HG03175 (cell line): ENCODE measurements around the gene TPP1.

Experiments
- ATAC-seq: cut with Tn5 transposase; IDR thresholded peaks from one replicate; pipeline ENCODE4 v1.9.1; 2021; ENCODE audit warnings: mild to moderate bottlenecking, moderate library complexity; ENCODE audit not compliant: unreplicated experiment

The TPP1 gene

DNA sequence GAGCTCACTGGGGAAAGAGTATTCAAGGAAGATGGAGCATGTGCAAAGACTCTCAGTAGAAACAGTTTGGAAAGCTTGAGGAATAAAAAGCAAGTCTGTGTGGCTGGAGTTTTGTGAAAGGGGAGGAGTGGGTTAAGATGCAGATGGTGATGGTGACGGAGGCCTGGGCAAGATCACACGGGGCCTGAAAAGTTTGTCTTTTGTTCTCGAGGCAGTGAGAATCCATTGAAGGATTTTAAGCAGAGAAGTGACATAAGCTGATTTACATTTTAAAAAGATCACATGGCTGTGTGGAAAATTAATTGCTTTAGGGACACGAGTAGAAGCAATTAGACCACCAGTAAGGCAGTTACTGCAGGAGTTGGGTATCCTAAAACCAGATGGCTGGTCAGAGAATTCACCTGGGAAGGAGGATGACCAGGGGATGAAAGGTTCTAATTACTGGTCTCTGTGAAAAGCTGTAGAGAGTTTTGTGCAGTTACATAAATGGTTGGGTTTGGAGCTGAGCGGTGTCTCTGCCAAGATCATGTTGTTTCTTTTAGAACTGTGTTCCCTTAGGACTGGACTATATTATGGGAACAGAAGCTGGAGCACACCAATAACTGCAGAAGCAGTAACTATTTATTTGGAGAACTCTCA is 22.9 kb downstream of the TPP1 start:
- no peak for ATAC-seq

DNA sequence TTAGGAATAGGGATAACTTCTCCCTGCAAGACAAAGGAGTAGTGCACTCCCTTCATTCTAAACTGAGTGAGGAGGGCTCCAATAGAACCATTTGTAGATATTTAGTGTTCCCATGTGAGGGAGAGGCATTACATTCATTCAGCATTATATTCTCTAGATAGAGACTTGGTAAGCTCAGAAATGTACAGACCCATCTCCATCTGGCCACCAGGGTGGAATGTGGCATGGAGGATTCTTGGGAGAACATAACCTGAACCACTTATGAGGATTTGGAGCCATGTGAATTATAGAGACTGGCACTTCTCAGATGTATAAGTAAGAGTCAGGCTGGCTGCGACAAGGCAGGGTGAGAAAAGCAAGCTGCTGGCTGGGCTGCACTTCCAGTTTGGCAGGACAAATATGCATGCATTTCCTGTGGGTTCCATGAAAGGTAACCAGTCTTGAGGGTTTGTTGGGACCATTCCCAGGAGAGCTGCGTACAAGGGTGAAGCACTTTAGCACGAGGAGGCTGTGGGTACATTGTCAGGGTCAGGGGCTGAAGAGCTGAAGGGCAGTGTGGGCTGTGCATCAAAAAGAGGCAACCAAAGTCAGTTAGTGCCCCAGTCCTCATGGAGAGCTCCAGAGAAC is 25.0 kb downstream of the TPP1 start:
- ATAC-seq: no peak

- no peak for ATAC-seq
These were observed 31.2 kb downstream of the TPP1 start for GRCh38 chr11:6588018-6588417.

GRCh38 chr11:6587360-6587953 is 31.8 kb downstream of the TPP1 start:
- ATAC-seq: no peak

- no peak for ATAC-seq
These were observed 32.5 kb downstream of the TPP1 start for GRCh38 chr11:6586434-6587359.

DNA sequence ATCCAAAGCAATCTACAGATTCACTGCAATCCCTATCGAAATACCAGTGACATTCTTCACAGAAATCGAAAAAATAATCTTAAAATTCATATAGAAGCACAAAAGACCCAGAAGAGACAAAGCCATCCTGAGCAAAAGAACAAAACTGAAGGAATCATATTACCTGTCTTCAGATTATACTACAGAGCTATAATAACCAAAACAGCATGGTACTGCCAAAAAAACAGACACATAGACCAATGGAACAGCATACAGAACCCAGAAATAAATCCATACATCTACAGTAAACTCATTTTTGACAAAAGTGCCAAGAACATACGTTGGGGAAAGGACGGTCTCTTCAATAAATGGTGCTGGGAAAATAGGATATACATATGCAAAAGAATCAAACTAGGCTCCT is 34.7 kb downstream of the TPP1 start:
- ATAC-seq: no peak

DNA sequence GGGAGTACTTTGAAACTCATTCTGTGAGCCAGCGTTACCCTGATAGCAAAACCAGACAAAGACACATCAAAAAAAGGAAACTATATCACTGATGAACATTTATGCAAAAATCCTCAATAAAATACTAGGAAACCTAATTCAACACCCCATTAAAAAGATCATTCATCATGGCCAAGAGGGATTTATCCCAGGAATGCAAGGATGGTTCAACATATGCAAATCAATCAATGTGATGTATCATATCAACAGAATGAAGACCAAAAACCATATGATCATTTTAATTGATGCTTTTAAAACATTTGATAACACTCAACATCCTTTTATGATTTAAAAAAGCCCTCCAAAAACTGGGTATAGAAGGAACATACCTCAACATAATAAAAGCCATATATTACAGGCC is 35.6 kb downstream of the TPP1 start:
- no peak for ATAC-seq

DNA sequence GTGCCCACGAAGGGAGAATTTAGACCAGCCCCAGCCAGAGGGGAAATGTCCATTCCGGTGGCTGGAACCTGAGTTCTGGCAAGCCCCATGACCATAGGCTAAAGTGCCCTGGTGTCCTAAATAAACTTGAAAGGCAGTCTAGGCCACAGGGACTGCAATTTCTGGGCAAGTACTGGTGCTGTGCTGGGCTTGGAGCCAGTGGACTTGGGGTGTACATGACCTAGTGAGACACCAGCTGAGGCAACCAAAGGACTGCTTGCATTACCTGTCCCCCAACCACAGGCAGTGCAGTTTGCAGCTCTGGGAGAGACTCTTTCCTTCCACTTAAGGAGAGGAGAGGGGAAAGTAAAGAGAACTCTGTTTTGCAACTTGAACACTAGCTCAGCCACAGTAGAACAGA is 39.5 kb downstream of the TPP1 start:
- ATAC-seq: no peak

DNA sequence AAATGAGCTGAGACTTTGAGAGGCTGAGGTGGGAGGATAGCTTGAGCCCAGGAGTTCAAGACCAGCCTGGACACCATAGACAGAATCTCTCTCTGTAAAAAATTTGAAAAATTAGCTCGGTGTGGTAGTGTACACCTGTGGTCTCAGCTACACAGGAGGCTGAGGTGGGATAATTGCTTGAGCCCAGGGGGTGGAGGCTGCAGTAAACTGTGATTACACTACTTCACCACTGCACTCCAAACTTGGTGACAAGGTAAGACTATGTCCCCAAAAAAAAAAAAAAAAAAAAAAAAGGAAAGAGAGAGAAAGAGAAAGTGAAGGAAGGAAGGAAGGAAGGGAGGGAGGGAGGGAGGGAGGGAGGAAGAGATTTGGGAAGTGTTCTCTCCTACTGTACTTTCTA is 41.1 kb downstream of the TPP1 start:
- ATAC-seq: no peak

DNA sequence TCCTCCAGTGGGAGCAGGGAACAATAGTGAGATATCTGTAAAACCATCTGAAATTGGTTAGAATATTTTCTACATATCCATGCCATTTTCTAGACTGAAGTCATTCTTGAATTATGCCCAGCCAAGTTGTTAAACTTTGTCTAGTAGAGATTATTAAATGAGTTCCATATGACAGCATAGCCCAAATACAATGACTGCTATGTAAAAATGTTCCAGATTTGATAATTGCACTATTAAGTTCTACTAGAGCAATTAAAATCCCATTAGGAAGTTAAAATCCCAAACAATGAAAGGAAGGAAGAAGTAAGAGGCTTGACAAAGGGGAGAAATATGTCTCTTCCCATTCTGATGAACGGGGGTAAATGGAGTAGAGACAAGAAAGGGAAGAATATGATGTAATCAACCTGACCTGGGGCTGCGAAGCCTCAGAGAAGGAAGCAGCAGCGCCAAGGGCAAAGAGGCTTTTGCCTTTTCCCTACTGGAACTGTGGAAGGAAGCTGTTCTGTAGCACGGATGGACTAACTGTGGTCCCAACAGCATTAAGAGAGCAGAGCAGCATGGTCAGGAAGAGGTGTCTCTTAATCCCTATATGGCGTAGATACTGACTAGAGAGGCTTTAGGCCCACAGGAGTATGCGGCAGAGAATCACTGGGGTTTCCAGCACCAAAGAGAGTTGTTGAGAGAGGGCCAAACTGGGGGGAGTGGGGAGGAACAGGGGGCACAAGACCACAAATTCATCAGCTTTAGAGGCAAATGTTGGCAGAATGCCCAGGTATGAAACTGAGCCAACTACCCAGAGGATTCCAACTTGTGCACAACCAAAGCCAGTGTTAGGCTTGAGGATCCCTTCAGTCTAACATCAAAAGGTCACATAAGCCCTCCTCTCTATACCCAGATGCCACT is 42.5 kb downstream of the TPP1 start:
- no peak for ATAC-seq

- no peak for ATAC-seq
These were observed 44.2 kb downstream of the TPP1 start for GRCh38 chr11:6574816-6575715.

DNA sequence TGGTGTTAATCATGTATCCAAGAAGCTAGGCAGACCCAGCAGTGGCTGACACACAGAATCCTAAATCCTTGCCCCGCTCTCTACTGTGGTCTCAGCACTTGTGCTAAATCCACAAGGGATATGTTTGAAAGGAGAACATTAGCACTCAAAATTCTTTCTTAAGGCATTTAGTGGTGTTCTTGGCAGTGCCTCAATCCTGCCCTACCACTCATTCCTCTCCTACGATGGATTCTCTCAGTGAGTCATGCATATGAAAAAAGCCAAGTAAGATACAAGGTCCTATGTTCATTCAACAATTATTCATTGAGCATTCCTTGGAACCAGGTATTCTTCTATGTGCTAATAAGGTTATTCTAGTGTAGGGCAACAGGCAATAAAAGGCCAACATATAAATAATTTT is 47.0 kb downstream of the TPP1 start:
- no peak for ATAC-seq

DNA sequence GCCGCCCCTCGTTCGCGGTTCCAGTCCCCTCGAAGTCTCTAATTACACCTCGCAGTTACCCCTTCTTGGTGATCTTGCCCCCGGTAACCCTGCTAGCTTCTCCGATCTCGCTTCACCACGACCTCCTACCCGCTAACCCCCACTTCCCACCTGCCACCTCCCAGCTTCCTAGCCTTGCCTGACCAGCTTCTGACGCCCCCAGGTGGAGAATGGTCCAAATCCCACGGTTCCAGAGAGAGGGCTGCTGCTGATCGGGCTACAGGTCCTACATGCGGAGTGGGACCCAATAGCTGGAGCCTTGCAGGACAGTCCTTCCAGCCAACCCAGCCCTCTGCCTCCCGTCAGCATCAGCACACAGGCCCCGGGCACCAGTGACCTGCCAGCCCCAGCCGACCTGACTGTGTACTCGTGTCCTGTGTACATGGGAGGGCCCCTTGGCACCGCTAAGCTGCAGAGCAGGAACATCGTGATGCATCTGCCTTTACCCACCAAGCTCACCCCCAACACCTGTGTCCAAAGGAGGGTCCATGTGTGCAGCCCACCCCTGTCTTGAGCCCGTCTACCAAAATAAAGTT is 47.7 kb downstream of the TPP1 start:
- ATAC-seq: no peak

DNA sequence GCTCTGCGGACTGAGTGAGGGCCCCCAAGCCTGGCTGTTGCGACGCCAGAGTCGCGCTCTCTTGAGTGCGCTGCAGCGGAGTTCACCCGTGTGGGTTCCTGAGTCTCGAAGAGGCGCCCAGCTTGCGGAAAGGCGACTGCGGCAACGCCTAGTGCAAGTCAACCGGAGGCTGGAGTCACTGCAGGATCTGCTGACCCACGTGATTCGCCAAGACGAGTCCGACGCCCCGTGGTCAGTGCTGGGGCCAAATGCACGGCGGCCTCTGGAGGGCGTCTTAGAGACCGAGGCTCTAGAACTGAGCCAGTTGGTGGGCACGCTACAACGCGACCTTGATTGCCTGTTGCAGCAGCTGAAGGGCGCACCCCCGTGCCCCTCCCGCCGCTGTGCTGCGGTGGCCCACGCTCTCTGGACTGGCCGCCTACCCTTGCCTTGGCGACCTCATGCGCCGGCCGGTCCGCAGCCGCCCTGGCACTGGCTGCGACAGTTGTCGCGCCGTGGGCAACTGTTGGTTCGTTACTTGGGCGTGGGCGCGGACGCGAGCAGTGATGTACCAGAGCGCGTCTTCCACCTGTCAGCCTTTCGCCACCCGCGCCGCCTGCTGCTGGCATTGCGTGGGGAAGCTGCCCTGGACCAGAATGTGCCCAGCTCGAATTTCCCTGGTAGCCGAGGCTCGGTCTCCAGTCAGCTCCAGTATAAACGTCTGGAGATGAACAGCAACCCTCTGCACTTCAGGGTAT is 48.4 kb downstream of the TPP1 start:
- no peak for ATAC-seq

- no peak for ATAC-seq
These were observed 49.5 kb downstream of the TPP1 start for GRCh38 chr11:6569706-6570105.

DNA sequence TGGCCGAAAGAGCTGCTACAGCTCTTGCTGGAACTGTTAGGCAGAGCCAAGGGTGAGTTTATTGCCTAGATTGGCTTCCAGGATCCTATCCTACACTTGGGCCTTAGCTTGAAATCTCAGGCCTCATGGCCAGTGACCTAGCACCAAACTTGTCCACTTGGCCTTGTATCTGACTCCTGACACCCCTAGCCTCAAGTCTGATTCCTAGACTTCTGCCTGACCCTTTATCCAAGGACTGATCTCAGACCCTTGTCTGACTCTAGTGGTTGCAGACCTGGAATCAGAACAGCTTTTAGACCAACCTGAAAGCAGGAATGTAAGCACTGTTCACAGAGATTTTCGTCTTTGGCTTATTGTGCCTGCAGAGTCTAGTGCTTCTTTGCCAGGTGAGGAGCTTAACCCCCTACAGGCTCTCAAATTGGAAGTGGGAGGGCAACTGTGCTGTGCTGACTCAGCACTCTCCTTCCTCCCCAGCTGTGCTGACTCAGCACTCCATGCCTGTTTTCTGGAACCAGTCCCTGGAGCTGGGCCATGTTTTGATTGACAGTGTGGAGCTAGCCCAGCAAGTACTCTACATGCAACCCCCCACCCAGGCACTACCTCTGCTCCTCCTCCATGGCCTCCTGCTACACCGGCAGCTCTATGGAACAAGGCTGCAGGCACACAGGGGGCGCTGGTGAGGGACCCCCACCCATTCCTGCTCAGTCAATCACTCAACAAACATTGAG is 50.9 kb downstream of the TPP1 start:
- no peak for ATAC-seq

DNA sequence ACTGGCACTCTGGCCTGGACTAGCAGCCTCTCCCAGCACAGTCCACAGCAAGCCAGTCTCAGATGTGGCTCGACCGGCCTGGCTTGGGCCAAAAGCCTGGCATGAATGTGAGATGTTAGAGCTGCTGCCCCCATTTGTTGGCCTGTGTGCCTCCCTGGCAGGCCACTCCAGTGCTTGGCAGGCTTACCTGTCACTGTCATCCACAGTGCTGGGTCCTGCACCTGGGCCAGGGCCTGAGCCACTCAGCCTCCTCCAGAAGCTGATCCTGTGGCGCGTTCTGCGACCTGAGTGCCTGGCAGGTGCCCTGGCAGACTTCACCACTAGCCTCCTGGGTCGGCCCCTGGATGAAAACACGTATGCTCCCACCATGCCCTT is 51.9 kb downstream of the TPP1 start:
- ATAC-seq: no peak
